ENCODE data around the gene CNTNAP2.

DNA sequence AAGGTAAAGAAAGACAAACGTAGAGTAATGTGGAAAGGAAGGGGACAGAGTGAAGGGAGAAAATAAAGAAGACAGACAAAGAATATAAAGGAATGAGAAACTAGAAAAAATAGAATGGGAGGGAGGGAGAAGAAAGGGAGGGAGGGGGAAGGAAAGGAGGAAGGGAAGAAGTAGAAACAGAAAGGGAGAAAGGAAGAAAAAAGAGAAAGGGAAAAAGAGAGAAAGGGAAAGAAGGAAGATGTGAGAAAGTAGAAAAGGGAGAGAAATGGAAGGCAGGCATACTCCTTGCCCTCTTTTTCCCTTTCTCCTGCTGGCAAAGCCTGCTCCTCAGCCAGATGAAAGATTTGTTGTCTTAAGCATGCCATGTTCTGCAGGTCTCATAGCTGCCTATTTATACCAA, 1336.2 kb downstream of the CNTNAP2 start:
- TF ChIP-seq POLR2AphosphoS5 (IDR thresholded peaks at IDR 0.05; ENCODE audit: low read depth, low read length) (no peak), SIN3A (IDR thresholded peaks at IDR 0.05; ENCODE audit: borderline replicate concordance, insufficient read depth, low read depth, low read length) (no peak)
- TF ChIP-seq, protein P1, sequence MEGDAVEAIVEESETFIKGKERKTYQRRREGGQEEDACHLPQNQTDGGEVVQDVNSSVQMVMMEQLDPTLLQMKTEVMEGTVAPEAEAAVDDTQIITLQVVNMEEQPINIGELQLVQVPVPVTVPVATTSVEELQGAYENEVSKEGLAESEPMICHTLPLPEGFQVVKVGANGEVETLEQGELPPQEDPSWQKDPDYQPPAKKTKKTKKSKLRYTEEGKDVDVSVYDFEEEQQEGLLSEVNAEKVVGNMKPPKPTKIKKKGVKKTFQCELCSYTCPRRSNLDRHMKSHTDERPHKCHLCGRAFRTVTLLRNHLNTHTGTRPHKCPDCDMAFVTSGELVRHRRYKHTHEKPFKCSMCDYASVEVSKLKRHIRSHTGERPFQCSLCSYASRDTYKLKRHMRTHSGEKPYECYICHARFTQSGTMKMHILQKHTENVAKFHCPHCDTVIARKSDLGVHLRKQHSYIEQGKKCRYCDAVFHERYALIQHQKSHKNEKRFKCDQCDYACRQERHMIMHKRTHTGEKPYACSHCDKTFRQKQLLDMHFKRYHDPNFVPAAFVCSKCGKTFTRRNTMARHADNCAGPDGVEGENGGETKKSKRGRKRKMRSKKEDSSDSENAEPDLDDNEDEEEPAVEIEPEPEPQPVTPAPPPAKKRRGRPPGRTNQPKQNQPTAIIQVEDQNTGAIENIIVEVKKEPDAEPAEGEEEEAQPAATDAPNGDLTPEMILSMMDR (IDR thresholded peaks at IDR 0.05), result no peak
- TF ChIP-seq, protein P2, sequence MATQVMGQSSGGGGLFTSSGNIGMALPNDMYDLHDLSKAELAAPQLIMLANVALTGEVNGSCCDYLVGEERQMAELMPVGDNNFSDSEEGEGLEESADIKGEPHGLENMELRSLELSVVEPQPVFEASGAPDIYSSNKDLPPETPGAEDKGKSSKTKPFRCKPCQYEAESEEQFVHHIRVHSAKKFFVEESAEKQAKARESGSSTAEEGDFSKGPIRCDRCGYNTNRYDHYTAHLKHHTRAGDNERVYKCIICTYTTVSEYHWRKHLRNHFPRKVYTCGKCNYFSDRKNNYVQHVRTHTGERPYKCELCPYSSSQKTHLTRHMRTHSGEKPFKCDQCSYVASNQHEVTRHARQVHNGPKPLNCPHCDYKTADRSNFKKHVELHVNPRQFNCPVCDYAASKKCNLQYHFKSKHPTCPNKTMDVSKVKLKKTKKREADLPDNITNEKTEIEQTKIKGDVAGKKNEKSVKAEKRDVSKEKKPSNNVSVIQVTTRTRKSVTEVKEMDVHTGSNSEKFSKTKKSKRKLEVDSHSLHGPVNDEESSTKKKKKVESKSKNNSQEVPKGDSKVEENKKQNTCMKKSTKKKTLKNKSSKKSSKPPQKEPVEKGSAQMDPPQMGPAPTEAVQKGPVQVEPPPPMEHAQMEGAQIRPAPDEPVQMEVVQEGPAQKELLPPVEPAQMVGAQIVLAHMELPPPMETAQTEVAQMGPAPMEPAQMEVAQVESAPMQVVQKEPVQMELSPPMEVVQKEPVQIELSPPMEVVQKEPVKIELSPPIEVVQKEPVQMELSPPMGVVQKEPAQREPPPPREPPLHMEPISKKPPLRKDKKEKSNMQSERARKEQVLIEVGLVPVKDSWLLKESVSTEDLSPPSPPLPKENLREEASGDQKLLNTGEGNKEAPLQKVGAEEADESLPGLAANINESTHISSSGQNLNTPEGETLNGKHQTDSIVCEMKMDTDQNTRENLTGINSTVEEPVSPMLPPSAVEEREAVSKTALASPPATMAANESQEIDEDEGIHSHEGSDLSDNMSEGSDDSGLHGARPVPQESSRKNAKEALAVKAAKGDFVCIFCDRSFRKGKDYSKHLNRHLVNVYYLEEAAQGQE (IDR thresholded peaks at IDR 0.05; ENCODE audit: insufficient read depth in 1 of 2, low read depth in 2 of 2, low read length in 1 of 2), result no peak
